ENCODE data around the gene GRM5.
A peak's percentile ranks its signal among the peaks of the same experiment; 100 is the strongest.

DNA sequence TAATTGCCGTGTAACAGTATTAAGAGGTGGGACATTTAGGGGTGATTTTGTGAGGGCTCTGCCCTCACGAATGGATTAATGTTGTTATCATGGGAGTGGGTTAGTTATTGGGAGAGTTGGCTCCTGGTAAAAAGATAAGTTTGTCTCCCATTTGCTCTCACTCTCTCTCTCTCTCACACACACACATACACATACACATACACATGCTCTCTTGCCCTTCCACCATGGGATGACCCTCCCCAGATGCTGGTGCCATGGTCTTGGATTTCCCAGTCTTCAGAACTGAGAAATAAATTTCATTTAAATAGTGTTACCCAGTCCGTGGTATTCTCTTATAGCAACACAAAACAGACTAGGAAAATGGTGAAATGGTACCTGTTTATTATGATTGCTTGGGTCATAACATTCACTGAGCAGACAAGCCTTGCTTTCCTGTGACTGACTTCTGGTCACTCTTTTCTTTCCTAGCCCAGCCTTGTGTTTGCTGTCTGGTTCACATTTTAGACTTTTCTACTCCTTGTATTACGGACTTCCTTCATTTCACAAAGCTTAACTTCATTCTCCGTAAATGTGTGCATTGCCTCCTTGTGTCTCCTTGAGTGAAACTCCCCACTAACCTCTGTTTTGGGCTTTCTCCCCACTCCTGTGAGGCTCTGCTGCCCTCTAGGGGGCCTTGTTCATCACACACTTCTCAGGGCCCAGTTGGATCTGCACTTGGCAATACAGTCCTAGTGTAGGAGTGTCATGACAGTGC lies 521.7 kb downstream of the GRM5 start:
- TF ChIP-seq, protein P1, sequence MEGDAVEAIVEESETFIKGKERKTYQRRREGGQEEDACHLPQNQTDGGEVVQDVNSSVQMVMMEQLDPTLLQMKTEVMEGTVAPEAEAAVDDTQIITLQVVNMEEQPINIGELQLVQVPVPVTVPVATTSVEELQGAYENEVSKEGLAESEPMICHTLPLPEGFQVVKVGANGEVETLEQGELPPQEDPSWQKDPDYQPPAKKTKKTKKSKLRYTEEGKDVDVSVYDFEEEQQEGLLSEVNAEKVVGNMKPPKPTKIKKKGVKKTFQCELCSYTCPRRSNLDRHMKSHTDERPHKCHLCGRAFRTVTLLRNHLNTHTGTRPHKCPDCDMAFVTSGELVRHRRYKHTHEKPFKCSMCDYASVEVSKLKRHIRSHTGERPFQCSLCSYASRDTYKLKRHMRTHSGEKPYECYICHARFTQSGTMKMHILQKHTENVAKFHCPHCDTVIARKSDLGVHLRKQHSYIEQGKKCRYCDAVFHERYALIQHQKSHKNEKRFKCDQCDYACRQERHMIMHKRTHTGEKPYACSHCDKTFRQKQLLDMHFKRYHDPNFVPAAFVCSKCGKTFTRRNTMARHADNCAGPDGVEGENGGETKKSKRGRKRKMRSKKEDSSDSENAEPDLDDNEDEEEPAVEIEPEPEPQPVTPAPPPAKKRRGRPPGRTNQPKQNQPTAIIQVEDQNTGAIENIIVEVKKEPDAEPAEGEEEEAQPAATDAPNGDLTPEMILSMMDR (conservative IDR thresholded peaks at IDR 0.05; ENCODE audit: low read depth, low read length) = peak; percentile 100
- TF ChIP-seq EZH2phosphoT487 (IDR thresholded peaks at IDR 0.05; ENCODE audit: borderline replicate concordance, low read length) = no peak

All from PC-3 (cell line).